GM12801 (cell line): Measurements from ENCODE around the gene CABP7.

Experiments
- TF ChIP-seq, protein P1 (sequence below): IDR thresholded peaks from one replicate; pipeline ENCODE4 v1.5.1; 2011; ENCODE audit warnings: control low read depth; ENCODE audit not compliant: insufficient read length; ENCODE audit errors: extremely low read depth

CABP7 gene

DNA sequence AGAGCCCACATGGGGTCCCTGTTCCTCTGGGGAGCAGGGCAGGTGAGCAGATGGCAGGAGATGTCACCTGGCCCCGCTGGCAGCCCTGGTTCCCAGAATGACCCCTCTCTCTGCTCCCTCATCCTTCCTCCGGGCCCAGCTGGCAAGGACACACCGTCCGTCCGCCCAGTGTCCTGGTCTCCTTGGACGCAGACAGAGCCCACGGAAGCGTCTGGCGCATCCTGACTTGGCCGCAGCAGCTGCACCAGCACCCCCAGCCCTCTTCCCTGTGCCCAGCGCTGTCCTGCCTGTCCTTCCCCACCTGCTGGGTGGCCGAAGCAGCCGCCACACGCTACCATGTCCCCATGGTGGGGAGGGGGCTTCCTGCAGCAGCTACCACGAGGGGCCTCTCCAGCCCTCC, 9.6 kb upstream of the CABP7 start:
- TF ChIP-seq, protein P1, sequence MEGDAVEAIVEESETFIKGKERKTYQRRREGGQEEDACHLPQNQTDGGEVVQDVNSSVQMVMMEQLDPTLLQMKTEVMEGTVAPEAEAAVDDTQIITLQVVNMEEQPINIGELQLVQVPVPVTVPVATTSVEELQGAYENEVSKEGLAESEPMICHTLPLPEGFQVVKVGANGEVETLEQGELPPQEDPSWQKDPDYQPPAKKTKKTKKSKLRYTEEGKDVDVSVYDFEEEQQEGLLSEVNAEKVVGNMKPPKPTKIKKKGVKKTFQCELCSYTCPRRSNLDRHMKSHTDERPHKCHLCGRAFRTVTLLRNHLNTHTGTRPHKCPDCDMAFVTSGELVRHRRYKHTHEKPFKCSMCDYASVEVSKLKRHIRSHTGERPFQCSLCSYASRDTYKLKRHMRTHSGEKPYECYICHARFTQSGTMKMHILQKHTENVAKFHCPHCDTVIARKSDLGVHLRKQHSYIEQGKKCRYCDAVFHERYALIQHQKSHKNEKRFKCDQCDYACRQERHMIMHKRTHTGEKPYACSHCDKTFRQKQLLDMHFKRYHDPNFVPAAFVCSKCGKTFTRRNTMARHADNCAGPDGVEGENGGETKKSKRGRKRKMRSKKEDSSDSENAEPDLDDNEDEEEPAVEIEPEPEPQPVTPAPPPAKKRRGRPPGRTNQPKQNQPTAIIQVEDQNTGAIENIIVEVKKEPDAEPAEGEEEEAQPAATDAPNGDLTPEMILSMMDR, result no peak

GRCh38 chr22:29710922-29711593, 8.7 kb upstream of the CABP7 start:
- TF ChIP-seq, protein P1, result no peak

GRCh38 chr22:29712119-29712518, 7.7 kb upstream of the CABP7 start:
- TF ChIP-seq, protein P1, result no peak

DNA sequence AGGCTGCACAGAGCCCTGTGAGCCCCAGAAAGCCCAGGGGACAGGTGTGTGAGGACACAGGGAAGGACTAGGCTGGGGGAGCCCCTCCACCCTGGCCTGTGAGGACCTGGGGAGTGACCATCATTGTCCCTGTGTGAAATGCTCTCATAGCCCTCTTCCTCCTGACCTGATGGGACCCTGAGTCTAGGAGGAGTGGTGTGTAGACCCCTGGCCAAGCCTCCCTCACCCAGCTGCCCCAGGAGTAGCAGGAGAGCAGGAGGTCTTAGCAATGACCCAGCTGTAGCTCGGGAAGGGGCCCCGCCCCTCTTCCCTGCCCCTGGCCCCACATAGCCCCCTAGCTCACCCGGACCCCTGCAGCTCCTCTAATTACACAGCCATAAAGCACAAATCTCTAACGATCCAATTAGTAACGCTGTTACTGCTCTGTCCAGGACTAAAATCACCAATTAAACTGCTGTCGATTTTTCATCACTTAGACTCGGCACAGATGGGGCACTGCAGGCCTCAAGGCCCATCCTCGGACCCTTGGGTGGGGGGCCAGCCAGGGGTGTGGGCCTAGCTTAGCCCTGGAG, 6.6 kb upstream of the CABP7 start:
- TF ChIP-seq, protein P1, result no peak

- TF ChIP-seq, protein P1, result no peak
These were observed 4.6 kb upstream of the CABP7 start for GRCh38 chr22:29715240-29715639.

DNA sequence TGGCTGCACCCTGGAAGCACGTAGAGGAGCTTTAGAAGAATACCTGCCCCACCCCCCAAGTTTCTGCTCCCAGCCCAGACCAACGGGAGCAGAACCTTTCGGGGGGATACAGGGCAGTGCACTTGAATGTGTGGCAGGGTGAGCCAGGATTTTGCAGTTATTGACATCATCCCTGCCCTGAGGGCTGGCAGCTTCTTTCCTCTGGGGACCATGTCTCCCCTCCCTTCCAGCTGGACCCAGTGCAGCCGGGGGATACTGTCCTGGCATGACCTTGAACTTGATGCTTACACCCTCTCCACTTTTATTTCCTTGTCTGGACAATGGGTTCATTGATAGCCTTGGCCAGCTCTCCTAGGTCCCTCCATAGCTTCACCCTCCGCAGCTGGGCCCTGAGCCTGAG, 4.1 kb upstream of the CABP7 start:
- TF ChIP-seq, protein P1, result no peak

GRCh38 chr22:29716814-29717545, 2.8 kb upstream of the CABP7 start:
- TF ChIP-seq, protein P1, result no peak
